OCI-LY7 (cell line): Measurements from ENCODE around the gene KCNQ5.

Experiments used
- EZH2phosphoT487 ChIP-seq: fragments of 200-600 bp; sonication (generic); IDR thresholded peaks from 2 replicates; pipeline ENCODE4 v1.6.1; 2018; ENCODE audit warnings: low read depth, borderline replicate concordance, mild to moderate bottlenecking, mixed run types, antibody characterized with exemption, low read length, moderate library complexity, mixed read lengths
- TF ChIP-seq, protein P1 (sequence below): fragments of 200-600 bp; sonication (generic); conservative IDR thresholded peaks from 2 replicates; pipeline ENCODE4 v1.5.1; 2014; ENCODE audit warnings: mild to moderate bottlenecking, antibody characterized with exemption, low read length, moderate library complexity, mixed read lengths

DNA sequence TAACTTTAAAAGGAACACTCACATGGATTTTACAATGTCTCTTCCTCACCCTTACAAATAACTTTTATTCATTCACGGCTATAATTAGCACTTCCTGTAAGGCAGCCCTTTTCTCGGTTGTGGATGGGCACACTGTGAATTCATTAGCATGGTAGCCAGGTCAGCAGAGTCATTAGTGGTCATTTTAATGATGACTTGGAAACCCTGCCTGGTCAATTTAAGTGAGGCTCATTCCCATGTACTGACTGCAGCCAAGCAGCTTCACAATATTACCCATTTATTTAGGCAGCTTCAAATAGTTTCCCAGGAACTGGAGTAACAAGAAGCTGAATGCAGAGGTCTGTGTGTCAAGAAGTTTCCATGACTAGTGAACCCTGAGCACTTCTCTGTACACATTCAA, 354.6 kb downstream of the KCNQ5 start:
- TF ChIP-seq, protein P1, sequence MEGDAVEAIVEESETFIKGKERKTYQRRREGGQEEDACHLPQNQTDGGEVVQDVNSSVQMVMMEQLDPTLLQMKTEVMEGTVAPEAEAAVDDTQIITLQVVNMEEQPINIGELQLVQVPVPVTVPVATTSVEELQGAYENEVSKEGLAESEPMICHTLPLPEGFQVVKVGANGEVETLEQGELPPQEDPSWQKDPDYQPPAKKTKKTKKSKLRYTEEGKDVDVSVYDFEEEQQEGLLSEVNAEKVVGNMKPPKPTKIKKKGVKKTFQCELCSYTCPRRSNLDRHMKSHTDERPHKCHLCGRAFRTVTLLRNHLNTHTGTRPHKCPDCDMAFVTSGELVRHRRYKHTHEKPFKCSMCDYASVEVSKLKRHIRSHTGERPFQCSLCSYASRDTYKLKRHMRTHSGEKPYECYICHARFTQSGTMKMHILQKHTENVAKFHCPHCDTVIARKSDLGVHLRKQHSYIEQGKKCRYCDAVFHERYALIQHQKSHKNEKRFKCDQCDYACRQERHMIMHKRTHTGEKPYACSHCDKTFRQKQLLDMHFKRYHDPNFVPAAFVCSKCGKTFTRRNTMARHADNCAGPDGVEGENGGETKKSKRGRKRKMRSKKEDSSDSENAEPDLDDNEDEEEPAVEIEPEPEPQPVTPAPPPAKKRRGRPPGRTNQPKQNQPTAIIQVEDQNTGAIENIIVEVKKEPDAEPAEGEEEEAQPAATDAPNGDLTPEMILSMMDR, result no peak
- no peak for TF ChIP-seq EZH2phosphoT487
